K562 (cell line): ENCODE measurements around the gene CACNA2D2. TPM values are rescaled to one million over a fixed set of nuclear protein-coding genes. Genes with fewer than 3 reads are reported as not detected.

ENCODE experiments used
- ATAC-seq: fragments of 200-7000 bp; cut with Tn5 transposase; 3 replicates; pipeline ENCODE4 v1.9.1; 2020; ENCODE audit warnings: moderate library complexity
- BruUV-seq: library from RNA; stranded (reverse); fragments of 400-500 nt; replicated peaks from 2 replicates; lab custom pipeline; 2021; lab: Mats Ljungman, UMichigan
- CTCF ChIA-PET: fragments of 300-600 bp; formaldehyde crosslinking; extraction: SDS; loops from one replicate; lab custom pipeline; 2021; ENCODE audit warnings: low intra/inter-chr PET ratio; lab: Yijun Ruan, JAX
- POLR2A ChIA-PET: fragments of 300-600, 350-650 bp; sonication (Branson Sonifier 250); formaldehyde crosslinking; extraction: SDS; loops from one replicate; lab custom pipeline; 2021; ENCODE audit warnings: antibody characterized with exemption, inconsistent platforms; lab: Yijun Ruan, JAX
- DNase-seq, 4 experiments: peaks; one replicate each; pipeline versions ENCODE4 v3.0.0 to v3.0.0-alpha.2; 2011 to 2018; ENCODE audit warnings: low spot score in 3 of 4, mixed read lengths in 3 of 4; ENCODE audit errors: extremely low read depth in 1 of 4
- FAIRE-seq: peaks from 2 replicates; lab custom pipeline; 2011; peaks lifted over from hg19 to GRCh38; lab: Jason Lieb, UNC
- H2AFZ ChIP-seq: 2 replicates; pipeline ENCODE4 v1.6.0; 2011; ENCODE audit warnings: low read depth, low read length, control low read depth, inconsistent platforms
- H3K27ac ChIP-seq: fragments of 200-600 bp; 3 replicates; pipeline ENCODE4 v1.8.0; 2011; ENCODE audit warnings: low read depth, mild to moderate bottlenecking, control low read depth, inconsistent platforms, low read length, moderate library complexity, mixed read lengths; ENCODE audit errors: extremely low read depth
- H3K27me3 ChIP-seq, 2 experiments: fragments of 300-600 bp in 1 of 2; 2 replicates in 1 of 2; 3 replicates in 1 of 2; pipeline versions ENCODE4 v1.6.0 to v1.8.0; 2011; ENCODE audit warnings: inconsistent platforms in 2 of 2, low read length in 2 of 2, mild to moderate bottlenecking in 1 of 2, mixed read lengths in 1 of 2, moderate library complexity in 1 of 2; ENCODE audit not compliant: control insufficient read depth in 2 of 2, insufficient read depth in 2 of 2
- H3K36me3 ChIP-seq: fragments of 300-600 bp; 3 replicates; pipeline ENCODE4 v1.8.0; 2011; ENCODE audit warnings: mild to moderate bottlenecking, low read length, inconsistent platforms; ENCODE audit not compliant: control insufficient read depth, insufficient read depth
- H3K4me1 ChIP-seq, 2 experiments: fragments of 200-600 bp in 1 of 2; replicated peaks in 1 of 2; 2 replicates in 1 of 2; 3 replicates in 1 of 2; pipeline versions ENCODE4 v1.5.1 to v1.8.0; 2011; ENCODE audit warnings: inconsistent platforms in 2 of 2, low read length in 2 of 2, mild to moderate bottlenecking in 1 of 2, mixed read lengths in 1 of 2, moderate library complexity in 1 of 2; ENCODE audit not compliant: control insufficient read depth in 2 of 2, insufficient read depth in 2 of 2
- H3K4me2 ChIP-seq: 2 replicates; pipeline ENCODE4 v1.6.1; 2011; ENCODE audit warnings: low read length, control low read depth, inconsistent platforms, mixed read lengths; ENCODE audit not compliant: insufficient read depth
- H3K4me3 ChIP-seq: fragments of 200-600 bp; sonication (generic), shearing (Covaris generic); 2 replicates; pipeline ENCODE4 v1.5.1; 2016; ENCODE audit warnings: control low read depth, inconsistent platforms
- H3K79me2 ChIP-seq: fragments of 200-600 bp; 3 replicates; pipeline ENCODE4 v1.8.0; 2011; ENCODE audit warnings: low read length, inconsistent platforms; ENCODE audit not compliant: control insufficient read depth, insufficient read depth
- H3K9ac ChIP-seq, 2 experiments: 2 replicates each; pipeline versions ENCODE4 v1.6.0 to v1.6.1; 2011; ENCODE audit warnings: low read depth in 2 of 2, low read length in 2 of 2, control low read depth in 1 of 2, inconsistent platforms in 1 of 2, mild to moderate bottlenecking in 1 of 2, mixed read lengths in 1 of 2; ENCODE audit not compliant: insufficient read depth in 1 of 2
- H3K9me1 ChIP-seq: one replicate; pipeline ENCODE4 v1.6.0; 2011; ENCODE audit warnings: inconsistent platforms, mild to moderate bottlenecking, low read length, moderate library complexity; ENCODE audit not compliant: control insufficient read depth, insufficient read depth
- H3K9me3 ChIP-seq: replicated peaks from 2 replicates; pipeline ENCODE4 v1.5.1; 2011; ENCODE audit warnings: low read depth, low read length, inconsistent platforms; ENCODE audit not compliant: control insufficient read depth, insufficient read depth
- H4K20me1 ChIP-seq: replicated peaks from 2 replicates; pipeline ENCODE4 v1.6.1; 2011; ENCODE audit warnings: low read length, inconsistent platforms, mixed read lengths; ENCODE audit not compliant: control insufficient read depth, insufficient read depth
- ZNF133 ChIP-seq: fragments of 250-450 bp; sonication (Bioruptor Pico); IDR thresholded peaks from 2 replicates; pipeline ENCODE4 v1.4.0; 2020; ENCODE audit warnings: mild to moderate bottlenecking
- ZNF212 ChIP-seq: fragments of 450-650 bp; formaldehyde crosslinking; IDR thresholded peaks from 2 replicates; pipeline ENCODE4 v1.4.0; 2020; ENCODE audit warnings: mild to moderate bottlenecking
- ZNF318 ChIP-seq, 2 experiments: fragments of 450-650 bp; IDR thresholded peaks; 2 replicates each; pipeline ENCODE4 v1.6.1; 2016; ENCODE audit warnings: mild to moderate bottlenecking in 2 of 2, borderline replicate concordance in 1 of 2, low read depth in 1 of 2, moderate library complexity in 1 of 2
- WGBS: fragments of 100-300 bp; shearing (Covaris generic); methylation state at CpG from one replicate; pipeline ENCODE4 v1.1.6; 2016; ENCODE audit warnings: low coverage, mixed read lengths; ENCODE audit not compliant: insufficient coverage; ENCODE audit errors: missing lambda C conversion rate; 5-methylcytosine and 5-hydroxymethylcytosine counted together
- in situ Hi-C: fragments of 300-500 bp; cut with MboI; formaldehyde crosslinking; loops from 4 replicates; pipeline ENCODE4 v1.15.0; 2018; ENCODE audit warnings: inconsistent platforms, mixed read lengths
- intact Hi-C: fragments of 100-400 bp; cut with micrococcal nuclease; formaldehyde crosslinking; loops from 2 replicates; pipeline ENCODE4 v1.14.2; 2022
- polyA plus RNA-seq, 8 experiments: library from polyadenylated mRNA; depleted of rRNA in 4 of 8; stranded (reverse) in 5 of 8; unstranded in 3 of 8; fragments of >200 nt; fragmentation: Nextera tagmentation in 2 of 8; fragmentation: Illumina TruSeq in 1 of 8; extraction: Ambion mirVana in 2 of 8; extraction: Trizol in 1 of 8; gene quantifications; 2 replicates each; pipeline versions ENCODE4 v1.2.1 to v1.2.3, GENCODE V29; 2011 to 2014; ENCODE audit warnings: inconsistent platforms in 1 of 8, missing spikeins in 1 of 8
- total RNA-seq, 7 experiments: library from RNA; depleted of rRNA in 6 of 7; stranded (reverse); fragments of >200 nt in 6 of 7; fragmentation: Illumina TruSeq in 2 of 7; extraction: Trizol in 2 of 7; gene quantifications; 2 replicates each; pipeline versions ENCODE4 v1.2.1 to v1.2.3, GENCODE V29; 2011 to 2021; ENCODE audit warnings: low replicate concordance in 1 of 7
- TF ChIP-seq, protein P1 (sequence below): fragments of 250-450 bp; sonication (Bioruptor Pico); IDR thresholded peaks from 2 replicates; pipeline ENCODE4 v1.4.0; 2020

The CACNA2D2 gene
- total and polyA plus RNA-seq, 9 of the 15 experiments (the other 6 are each of a cell fraction or from before 2014, with no cell fraction given) = 0.11 to 0.58 (median 0.36) TPM; not detected in 2

DNA sequence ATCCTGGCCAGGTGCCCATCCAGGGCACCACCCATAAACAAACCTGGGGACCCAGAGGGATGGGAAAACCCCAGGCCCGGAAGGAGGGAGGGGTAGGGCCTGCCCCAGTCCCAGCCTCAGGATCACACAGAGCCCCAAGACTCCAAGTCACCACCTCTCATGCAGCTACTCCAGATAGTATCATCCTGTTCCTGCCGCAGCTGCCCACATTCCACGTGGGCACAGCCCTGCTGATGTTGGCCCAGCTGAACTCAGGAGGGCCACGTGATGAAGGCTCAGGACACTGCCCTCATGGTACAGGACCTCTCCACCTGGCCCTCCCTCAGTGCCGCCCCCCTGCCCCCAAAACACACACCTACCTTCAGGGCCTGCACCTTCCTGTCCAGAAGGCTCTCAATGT, 69.5 kb downstream of the CACNA2D2 start:
- ChIA-PET CTCF (no interaction called here), POLR2A (interaction anchor here (0.6 to 0.7 kb wide), 2 partner anchors 109 to 121 kb away, joined by 3 read pairs; no protein-coding TSS in a partner anchor)
- FAIRE-seq (no peak), ATAC-seq (no peak), DNase-seq (no peak)
- Histone ChIP-seq H3K4me1 (peaks cover 5 to 13% of the 10 kb centered on the region in 2 experiments; a peak in 4 of 5 replicates), H3K36me3 (no peaks in the 10 kb centered on the region), H3K79me2 (no peaks in the 10 kb centered on the region), H3K4me3 (no peak overlapping the region), H3K9ac (no peak overlapping the region), H3K9me3 (no peaks in the 10 kb centered on the region), H3K9me1 (no peaks in the 10 kb centered on the region), H4K20me1 (no peaks in the 10 kb centered on the region), H3K27ac (no peak overlapping the region), H2AFZ (no peak overlapping the region), H3K27me3 (peaks cover 0 to 8% of the 10 kb centered on the region in 2 experiments; a peak in 2 of 5 replicates), H3K4me2 (no peak overlapping the region)
- in situ Hi-C loops = no loop called here
- intact Hi-C loops = no loop called here
- no TSS peak for BruUV-seq
- WGBS = 8% methylated on average over 3 of the region's 5 CpGs
- TF ChIP-seq ZNF212 (CRISPR knock-in tag) = no peak
- no peak for TF ChIP-seq ZNF133 (CRISPR knock-in tag)
- TF ChIP-seq, protein P1, sequence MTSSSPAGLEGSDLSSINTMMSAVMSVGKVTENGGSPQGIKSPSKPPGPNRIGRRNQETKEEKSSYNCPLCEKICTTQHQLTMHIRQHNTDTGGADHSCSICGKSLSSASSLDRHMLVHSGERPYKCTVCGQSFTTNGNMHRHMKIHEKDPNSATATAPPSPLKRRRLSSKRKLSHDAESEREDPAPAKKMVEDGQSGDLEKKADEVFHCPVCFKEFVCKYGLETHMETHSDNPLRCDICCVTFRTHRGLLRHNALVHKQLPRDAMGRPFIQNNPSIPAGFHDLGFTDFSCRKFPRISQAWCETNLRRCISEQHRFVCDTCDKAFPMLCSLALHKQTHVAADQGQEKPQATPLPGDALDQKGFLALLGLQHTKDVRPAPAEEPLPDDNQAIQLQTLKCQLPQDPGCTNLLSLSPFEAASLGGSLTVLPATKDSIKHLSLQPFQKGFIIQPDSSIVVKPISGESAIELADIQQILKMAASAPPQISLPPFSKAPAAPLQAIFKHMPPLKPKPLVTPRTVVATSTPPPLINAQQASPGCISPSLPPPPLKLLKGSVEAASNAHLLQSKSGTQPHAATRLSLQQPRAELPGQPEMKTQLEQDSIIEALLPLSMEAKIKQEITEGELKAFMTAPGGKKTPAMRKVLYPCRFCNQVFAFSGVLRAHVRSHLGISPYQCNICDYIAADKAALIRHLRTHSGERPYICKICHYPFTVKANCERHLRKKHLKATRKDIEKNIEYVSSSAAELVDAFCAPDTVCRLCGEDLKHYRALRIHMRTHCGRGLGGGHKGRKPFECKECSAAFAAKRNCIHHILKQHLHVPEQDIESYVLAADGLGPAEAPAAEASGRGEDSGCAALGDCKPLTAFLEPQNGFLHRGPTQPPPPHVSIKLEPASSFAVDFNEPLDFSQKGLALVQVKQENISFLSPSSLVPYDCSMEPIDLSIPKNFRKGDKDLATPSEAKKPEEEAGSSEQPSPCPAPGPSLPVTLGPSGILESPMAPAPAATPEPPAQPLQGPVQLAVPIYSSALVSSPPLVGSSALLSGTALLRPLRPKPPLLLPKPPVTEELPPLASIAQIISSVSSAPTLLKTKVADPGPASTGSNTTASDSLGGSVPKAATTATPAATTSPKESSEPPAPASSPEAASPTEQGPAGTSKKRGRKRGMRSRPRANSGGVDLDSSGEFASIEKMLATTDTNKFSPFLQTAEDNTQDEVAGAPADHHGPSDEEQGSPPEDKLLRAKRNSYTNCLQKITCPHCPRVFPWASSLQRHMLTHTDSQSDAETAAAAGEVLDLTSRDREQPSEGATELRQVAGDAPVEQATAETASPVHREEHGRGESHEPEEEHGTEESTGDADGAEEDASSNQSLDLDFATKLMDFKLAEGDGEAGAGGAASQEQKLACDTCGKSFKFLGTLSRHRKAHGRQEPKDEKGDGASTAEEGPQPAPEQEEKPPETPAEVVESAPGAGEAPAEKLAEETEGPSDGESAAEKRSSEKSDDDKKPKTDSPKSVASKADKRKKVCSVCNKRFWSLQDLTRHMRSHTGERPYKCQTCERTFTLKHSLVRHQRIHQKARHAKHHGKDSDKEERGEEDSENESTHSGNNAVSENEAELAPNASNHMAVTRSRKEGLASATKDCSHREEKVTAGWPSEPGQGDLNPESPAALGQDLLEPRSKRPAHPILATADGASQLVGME (CRISPR knock-in tag) = no peak
- TF ChIP-seq ZNF318 (IDR thresholded peaks at IDR 0.05; ENCODE audit: borderline replicate concordance in 1 of 2, low read depth in 1 of 2) = no peak
